OCI-LY1 (cell line): Measurements from ENCODE around the gene BCL2L12.
A peak's percentile ranks its signal among the peaks of the same experiment; 100 is the strongest.
"Not testable (repeated sequence)": the region's sequence is repeated elsewhere in the genome, so short reads cannot be mapped to it uniquely, and the experiment has no call there.

Experiments used
- H2AFZ ChIP-seq: fragments of 200-600 bp; sonication (generic), shearing (Covaris generic); 2 replicates; pipeline ENCODE4 v1.6.0; 2014; ENCODE audit warnings: antibody characterized with exemption, mild to moderate bottlenecking, low read length
- H3F3A ChIP-seq: fragments of 200-600 bp; sonication (generic), shearing (Covaris generic); 2 replicates; pipeline ENCODE4 v1.6.0; 2014; ENCODE audit warnings: mild to moderate bottlenecking, antibody characterized with exemption, low read length, moderate library complexity; ENCODE audit not compliant: insufficient read depth
- H3K27ac ChIP-seq: fragments of 200-600 bp; sonication (generic); 2 replicates; pipeline ENCODE4 v1.5.1; 2014; ENCODE audit warnings: low read length, mixed run types, mild to moderate bottlenecking, low read depth; ENCODE audit not compliant: poor library complexity, severe bottlenecking
- H3K27me3 ChIP-seq: fragments of 200-600 bp; sonication (generic); 2 replicates; pipeline ENCODE4 v1.6.0; 2014; ENCODE audit warnings: antibody characterized with exemption, mild to moderate bottlenecking, low read length, moderate library complexity; ENCODE audit not compliant: insufficient read depth
- H3K36me3 ChIP-seq: fragments of 200-600 bp; sonication (generic); 2 replicates; pipeline ENCODE4 v1.6.1; 2014; ENCODE audit warnings: mild to moderate bottlenecking, antibody characterized with exemption, low read length, moderate library complexity, mixed read lengths; ENCODE audit not compliant: insufficient read depth
- H3K4me1 ChIP-seq: fragments of 200-600 bp; sonication (generic); 2 replicates; pipeline ENCODE4 v1.5.1; 2014; ENCODE audit warnings: mild to moderate bottlenecking, low read length, moderate library complexity; ENCODE audit not compliant: insufficient read depth, severe bottlenecking
- H3K4me2 ChIP-seq: fragments of 200-600 bp; sonication (generic), shearing (Covaris generic); 2 replicates; pipeline ENCODE4 v1.6.1; 2014; ENCODE audit warnings: low read length
- H3K4me3 ChIP-seq: fragments of 200-600 bp; sonication (generic); 2 replicates; pipeline ENCODE4 v1.5.1; 2014; ENCODE audit warnings: low read length, low read depth, mild to moderate bottlenecking, mixed read lengths; ENCODE audit not compliant: poor library complexity, severe bottlenecking
- H3K79me2 ChIP-seq: fragments of 200-600 bp; shearing (Covaris generic); 2 replicates; pipeline ENCODE4 v1.6.1; 2016; ENCODE audit warnings: mixed run types, low read length, mixed read lengths; ENCODE audit not compliant: insufficient read depth
- H3K9ac ChIP-seq: fragments of 200-600 bp; sonication (generic), shearing (Covaris generic); 2 replicates; pipeline ENCODE4 v1.6.1; 2014; ENCODE audit warnings: mild to moderate bottlenecking, low read length, mixed read lengths
- H3K9me2 ChIP-seq: fragments of 200-600 bp; sonication (generic), shearing (Covaris generic); 2 replicates; pipeline ENCODE4 v1.6.1; 2014; ENCODE audit warnings: low read depth, mild to moderate bottlenecking, low read length, mixed read lengths
- H3K9me3 ChIP-seq: fragments of 200-600 bp; shearing (Covaris generic); 2 replicates; pipeline ENCODE4 v1.6.1; 2014; ENCODE audit warnings: low read length, mixed read lengths
- H4K20me1 ChIP-seq: fragments of 200-600 bp; sonication (generic), shearing (Covaris generic); 2 replicates; pipeline ENCODE4 v1.6.0; 2016; ENCODE audit warnings: mild to moderate bottlenecking, low read length; ENCODE audit not compliant: insufficient read depth
- CTCF ChIP-seq: fragments of 200-600 bp; sonication (generic), shearing (Covaris generic); IDR thresholded peaks from 2 replicates; pipeline ENCODE4 v1.5.1; 2017; ENCODE audit warnings: mild to moderate bottlenecking, antibody characterized with exemption, low read length, moderate library complexity, mixed read lengths
- EZH2 ChIP-seq: fragments of 200-600 bp; sonication (generic), shearing (Covaris generic); IDR thresholded peaks from 2 replicates; pipeline ENCODE4 v1.8.0; 2017; ENCODE audit warnings: borderline replicate concordance, mixed run types, mild to moderate bottlenecking, antibody characterized with exemption, low read length, moderate library complexity, mixed read lengths

BCL2L12 gene

GRCh38 chr19:49718511-49718910, 52.8 kb downstream of the BCL2L12 start:
- Histone ChIP-seq H3K4me2 (no peak overlapping the region), H3F3A (no peaks in the 10 kb centered on the region), H2AFZ (no peak overlapping the region), H3K9me3 (peaks cover 4% of the 10 kb centered on the region; the same call in 1 of the 2 replicates), H3K36me3 (peaks cover 6% of the 10 kb centered on the region; the same call in 1 of the 2 replicates), H3K4me3 (peak overlapping the region; percentile 73), H4K20me1 (no peaks in the 10 kb centered on the region), H3K4me1 (no peaks in the 10 kb centered on the region), H3K9me2 (no peaks in the 10 kb centered on the region), H3K27ac (no peak overlapping the region), H3K27me3 (no peaks in the 10 kb centered on the region), H3K79me2 (no peaks in the 10 kb centered on the region), H3K9ac (no peak overlapping the region)
- no peak for TF ChIP-seq CTCF

- no peak overlapping the region for H3K4me2 ChIP-seq
- H3K4me3 ChIP-seq = no peak overlapping the region
- H3K9me2 ChIP-seq = no peaks in the 10 kb centered on the region
- H3K9me3 ChIP-seq = peaks cover 4% of the 10 kb centered on the region; the same call in 1 of the 2 replicates
- no peaks in the 10 kb centered on the region for H3F3A ChIP-seq
- no peak overlapping the region for H2AFZ ChIP-seq
- H3K4me1 ChIP-seq = no peaks in the 10 kb centered on the region
- H3K27me3 ChIP-seq = no peaks in the 10 kb centered on the region
- H3K36me3 ChIP-seq = peaks cover 6% of the 10 kb centered on the region; the same call in 1 of the 2 replicates
- H3K27ac ChIP-seq = no peak overlapping the region
- no peaks in the 10 kb centered on the region for H3K79me2 ChIP-seq
- no peaks in the 10 kb centered on the region for H4K20me1 ChIP-seq
- no peak overlapping the region for H3K9ac ChIP-seq
- no peak for TF ChIP-seq CTCF
- TF ChIP-seq EZH2 = no peak
These were observed 53.3 kb downstream of the BCL2L12 start for GRCh38 chr19:49718991-49719390.

GRCh38 chr19:49719420-49719819, 53.7 kb downstream of the BCL2L12 start:
- not testable (repeated sequence) for H3K4me2 ChIP-seq, H3K4me1 ChIP-seq, H3K27ac ChIP-seq, H3K36me3 ChIP-seq, H3K79me2 ChIP-seq, H3K4me3 ChIP-seq, H3K9me2 ChIP-seq, H3K27me3 ChIP-seq, H4K20me1 ChIP-seq, H3K9me3 ChIP-seq, H3K9ac ChIP-seq, H3F3A ChIP-seq, H2AFZ ChIP-seq
